Brain microvascular endothelial cell (primary cell): ENCODE measurements around the gene SSBP2.
A peak's percentile ranks its signal among the peaks of the same experiment; 100 is the strongest.

Source experiments
- DNase-seq: peaks from one replicate; pipeline ENCODE4 v3.0.0-alpha.2; 2020
- H3K27ac ChIP-seq: fragments of 250-450 bp; sonication (Bioruptor Pico); 2 replicates; pipeline ENCODE4 v1.5.1; 2020; ENCODE audit warnings: mild to moderate bottlenecking, moderate library complexity
- H3K27me3 ChIP-seq: fragments of 250-450 bp; sonication (Bioruptor Pico); replicated peaks from 2 replicates; pipeline ENCODE4 v1.5.1; 2020; ENCODE audit warnings: mild to moderate bottlenecking
- H3K36me3 ChIP-seq: fragments of 250-450 bp; sonication (Bioruptor Pico); replicated peaks from 2 replicates; pipeline ENCODE4 v1.5.1; 2020; ENCODE audit warnings: mild to moderate bottlenecking
- H3K4me3 ChIP-seq: 2 replicates; pipeline ENCODE4 v1.5.1; 2011; ENCODE audit warnings: low read depth, mild to moderate bottlenecking, control low read depth, low read length, moderate library complexity
- in situ Hi-C: cut with HindIII; loops from 2 replicates; pipeline ENCODE4 v1.10.0; 2017; ENCODE audit warnings: low sequenced_read_pairs, low pct_ligation_motif_present
- TF ChIP-seq, protein P1 (sequence below): IDR thresholded peaks from 2 replicates; pipeline ENCODE4 v1.5.1; 2011; ENCODE audit warnings: low read depth, mild to moderate bottlenecking, moderate library complexity, low read length, control low read depth, inconsistent platforms; ENCODE audit errors: missing control alignments

The SSBP2 gene

DNA sequence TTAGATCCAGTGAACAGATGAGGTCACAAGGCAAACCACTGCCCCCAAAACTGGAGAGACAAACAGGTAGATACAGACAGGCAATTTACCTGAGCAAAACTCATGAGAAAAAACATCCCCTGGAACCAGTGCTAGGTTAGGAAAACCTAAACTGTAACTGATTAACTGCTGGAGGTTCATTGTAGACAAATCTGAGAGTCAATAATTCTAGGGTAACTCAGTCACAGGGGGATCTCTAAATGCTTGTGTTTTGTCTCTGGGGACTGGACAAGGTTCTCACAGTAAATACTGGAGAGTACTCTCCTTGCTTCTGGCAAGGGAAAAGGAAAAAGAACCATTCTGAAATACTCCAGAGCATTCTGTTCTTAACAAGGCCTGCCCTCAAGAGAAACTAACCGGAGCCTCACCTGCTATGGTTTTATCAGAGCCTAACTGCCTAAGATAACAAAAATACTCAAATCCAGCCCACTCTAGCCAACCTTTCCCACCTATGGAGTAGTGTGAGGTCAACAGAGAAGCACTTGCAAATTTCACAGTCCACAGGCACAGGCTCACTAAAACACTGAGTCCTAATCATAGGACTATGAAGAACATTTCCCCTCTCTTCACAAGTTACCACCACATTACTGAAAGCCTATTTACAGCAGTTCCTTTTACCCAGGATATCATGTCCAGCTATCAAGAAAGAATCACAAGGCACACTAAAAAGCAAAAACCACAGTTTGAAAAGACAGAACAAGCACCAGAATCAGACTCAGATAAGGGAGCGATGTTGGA, 217.1 kb downstream of the SSBP2 start:
- TF ChIP-seq, protein P1, sequence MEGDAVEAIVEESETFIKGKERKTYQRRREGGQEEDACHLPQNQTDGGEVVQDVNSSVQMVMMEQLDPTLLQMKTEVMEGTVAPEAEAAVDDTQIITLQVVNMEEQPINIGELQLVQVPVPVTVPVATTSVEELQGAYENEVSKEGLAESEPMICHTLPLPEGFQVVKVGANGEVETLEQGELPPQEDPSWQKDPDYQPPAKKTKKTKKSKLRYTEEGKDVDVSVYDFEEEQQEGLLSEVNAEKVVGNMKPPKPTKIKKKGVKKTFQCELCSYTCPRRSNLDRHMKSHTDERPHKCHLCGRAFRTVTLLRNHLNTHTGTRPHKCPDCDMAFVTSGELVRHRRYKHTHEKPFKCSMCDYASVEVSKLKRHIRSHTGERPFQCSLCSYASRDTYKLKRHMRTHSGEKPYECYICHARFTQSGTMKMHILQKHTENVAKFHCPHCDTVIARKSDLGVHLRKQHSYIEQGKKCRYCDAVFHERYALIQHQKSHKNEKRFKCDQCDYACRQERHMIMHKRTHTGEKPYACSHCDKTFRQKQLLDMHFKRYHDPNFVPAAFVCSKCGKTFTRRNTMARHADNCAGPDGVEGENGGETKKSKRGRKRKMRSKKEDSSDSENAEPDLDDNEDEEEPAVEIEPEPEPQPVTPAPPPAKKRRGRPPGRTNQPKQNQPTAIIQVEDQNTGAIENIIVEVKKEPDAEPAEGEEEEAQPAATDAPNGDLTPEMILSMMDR = no peak
- Histone ChIP-seq H3K36me3 (no peaks in the 10 kb centered on the region), H3K27ac (no peak overlapping the region), H3K4me3 (no peak overlapping the region), H3K27me3 (no peaks in the 10 kb centered on the region)
- in situ Hi-C loops = no loop called here
- DNase-seq = no peak

DNA sequence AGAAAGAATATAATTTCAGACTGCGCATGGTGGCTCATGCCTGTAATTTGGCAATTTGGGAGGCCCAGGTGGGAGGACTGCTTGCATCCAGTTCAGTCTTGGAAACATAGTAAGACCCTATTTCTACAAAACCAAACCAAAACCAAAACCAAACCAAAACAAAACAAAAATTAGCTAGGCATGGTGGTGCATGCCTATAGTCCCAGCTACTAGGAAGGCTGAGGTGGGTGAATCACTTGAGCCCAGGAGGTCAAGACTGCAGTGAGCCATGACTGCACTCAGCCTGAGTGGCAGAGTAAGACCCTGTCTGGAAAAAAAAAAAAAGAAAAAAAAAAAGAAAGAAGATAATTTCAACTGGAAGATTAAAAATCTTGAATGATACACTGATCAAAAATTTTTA, 220.0 kb downstream of the SSBP2 start:
- Histone ChIP-seq H3K27ac (no peak overlapping the region), H3K36me3 (no peaks in the 10 kb centered on the region), H3K4me3 (no peak overlapping the region), H3K27me3 (no peaks in the 10 kb centered on the region)
- TF ChIP-seq, protein P1 = no peak
- in situ Hi-C loops = no loop called here
- peak; percentile 12 for DNase-seq

DNA sequence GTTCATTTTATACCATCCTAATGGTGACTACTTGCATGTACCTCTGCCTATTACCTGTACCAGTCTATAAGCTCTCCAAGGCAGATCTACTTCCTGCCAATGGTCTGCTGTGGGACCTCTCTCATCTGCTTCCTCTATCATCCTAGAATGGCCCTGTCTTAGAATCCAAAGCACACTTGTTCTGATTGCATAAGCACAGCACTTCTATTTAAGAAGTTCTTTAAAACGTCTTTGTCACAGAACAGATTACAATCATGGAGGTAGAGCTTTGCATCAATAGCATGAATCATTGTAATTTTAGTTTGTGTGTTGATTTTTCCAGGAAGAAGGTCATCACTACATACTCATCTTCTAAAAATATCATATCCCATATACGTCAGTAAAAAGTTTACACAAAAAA, 225.2 kb downstream of the SSBP2 start:
- Histone ChIP-seq H3K36me3 (no peaks in the 10 kb centered on the region), H3K4me3 (no peak overlapping the region), H3K27me3 (no peaks in the 10 kb centered on the region), H3K27ac (no peak overlapping the region)
- in situ Hi-C loops = no loop called here
- TF ChIP-seq, protein P1 = no peak
- DNase-seq = no peak

DNA sequence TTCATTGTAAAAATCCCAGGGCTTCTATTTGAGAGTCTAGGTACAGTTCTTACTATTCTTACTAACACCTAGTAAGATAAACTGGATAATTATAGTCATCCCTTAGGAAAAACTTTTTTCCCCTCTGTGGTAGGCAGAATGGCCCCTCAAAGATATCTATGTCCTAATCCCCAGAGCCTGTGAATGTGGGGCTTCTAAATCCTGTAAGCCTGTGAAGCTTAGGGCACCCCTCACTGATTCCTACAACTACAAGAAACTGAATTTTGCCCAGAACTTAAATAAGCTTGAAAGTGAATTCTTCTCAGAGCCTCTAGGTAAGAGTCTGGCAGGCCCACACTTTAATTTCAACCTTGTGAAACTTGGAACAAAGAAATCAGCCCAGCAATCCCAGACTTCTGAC, 226.9 kb downstream of the SSBP2 start:
- Histone ChIP-seq H3K4me3 (no peak overlapping the region), H3K36me3 (no peaks in the 10 kb centered on the region), H3K27me3 (no peaks in the 10 kb centered on the region), H3K27ac (no peak overlapping the region)
- in situ Hi-C loops = no loop called here
- DNase-seq = no peak
- TF ChIP-seq, protein P1 = no peak

DNA sequence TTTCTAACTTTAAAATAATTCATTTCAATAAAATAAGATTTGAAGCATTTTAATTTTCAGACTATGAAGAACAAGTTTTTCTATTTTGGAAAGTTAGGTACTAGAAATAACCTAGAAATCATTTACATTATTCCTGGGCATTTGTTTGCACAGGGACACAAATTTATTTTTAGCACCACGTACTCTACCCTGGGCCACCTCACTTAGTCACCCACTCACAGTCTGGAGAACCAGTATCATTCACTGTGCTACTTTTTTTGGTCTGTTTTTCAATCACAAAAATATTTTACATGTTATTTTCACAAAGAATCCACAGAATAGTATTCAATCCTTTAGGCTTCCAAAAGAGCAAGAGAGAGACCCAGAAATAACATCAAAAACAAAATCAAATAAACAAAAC, 228.3 kb downstream of the SSBP2 start:
- in situ Hi-C loops = no loop called here
- Histone ChIP-seq H3K4me3 (no peak overlapping the region), H3K36me3 (no peaks in the 10 kb centered on the region), H3K27me3 (no peaks in the 10 kb centered on the region), H3K27ac (no peak overlapping the region)
- DNase-seq = no peak
- TF ChIP-seq, protein P1 = no peak

DNA sequence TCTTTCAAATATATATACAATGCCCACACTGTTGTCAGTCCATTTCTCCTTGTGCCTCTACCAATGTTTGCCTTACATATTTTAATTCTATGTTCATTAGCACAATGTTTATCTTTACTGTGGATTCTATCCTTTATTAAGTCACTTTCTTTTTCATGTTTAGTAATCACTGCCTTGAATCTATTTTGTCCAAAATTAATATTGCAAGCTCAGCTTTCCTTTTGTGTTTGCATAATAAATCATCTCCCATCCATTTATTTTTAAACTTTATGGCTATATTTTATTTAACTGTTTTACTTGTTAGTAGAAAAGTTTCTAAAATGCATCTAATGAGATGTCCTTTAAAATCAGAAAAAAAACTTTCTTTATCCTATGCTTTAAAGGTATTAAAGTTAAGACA, 230.1 kb downstream of the SSBP2 start:
- in situ Hi-C loops = no loop called here
- H3K27me3 ChIP-seq = no peaks in the 10 kb centered on the region
- DNase-seq = no peak
- no peaks in the 10 kb centered on the region for H3K36me3 ChIP-seq
- TF ChIP-seq, protein P1 = no peak
- H3K27ac ChIP-seq = no peak overlapping the region
- no peak overlapping the region for H3K4me3 ChIP-seq
